ENCODE results near the gene KCNH2.

KCNH2 gene

DNA sequence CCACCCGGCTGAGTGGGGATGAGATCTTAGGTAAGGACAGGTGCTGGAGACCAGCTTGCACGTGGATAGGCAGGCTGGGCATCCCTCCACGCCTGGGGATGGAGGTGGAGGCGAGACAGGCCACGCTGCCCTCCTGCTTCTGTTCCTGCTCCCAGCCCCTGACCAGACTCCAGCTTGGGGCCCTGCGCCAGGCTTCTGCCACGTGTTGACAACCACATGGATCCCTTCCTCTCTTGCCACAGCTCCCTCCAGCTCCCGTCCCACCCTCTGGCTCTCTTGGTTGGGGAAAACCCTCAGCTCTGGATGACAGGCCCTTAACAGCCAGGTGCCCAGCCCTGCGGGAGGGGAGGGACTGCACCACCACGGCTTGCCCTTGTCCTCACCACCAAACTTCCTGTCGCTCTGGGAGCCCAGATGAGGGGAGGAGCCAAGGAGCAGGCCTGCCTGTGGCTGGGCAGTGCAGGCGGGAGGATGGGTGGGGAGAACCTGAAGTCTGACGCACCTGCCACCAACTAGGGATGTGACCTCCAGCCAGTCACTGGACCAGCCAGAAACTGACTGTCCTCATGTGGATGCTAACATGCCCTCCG lies 36.0 kb downstream of the KCNH2 start:
- Histone ChIP-seq H3K27ac (ENCODE audit: low read depth, low read length) (peak overlapping the region; percentile 54), H3K9ac (ENCODE audit: low read length) (no peak overlapping the region), H3K4me3 (ENCODE audit: low read length) (no peak overlapping the region), H3K36me3 (ENCODE audit: control insufficient read depth, insufficient read depth, low read length) (no peaks in the 10 kb centered on the region), H3K4me1 (ENCODE audit: control insufficient read depth, insufficient read depth, low read length) (peaks cover 33% of the 10 kb centered on the region), H3K27me3 (ENCODE audit: control insufficient read depth, insufficient read depth, low read length) (no peaks in the 10 kb centered on the region)

DNA sequence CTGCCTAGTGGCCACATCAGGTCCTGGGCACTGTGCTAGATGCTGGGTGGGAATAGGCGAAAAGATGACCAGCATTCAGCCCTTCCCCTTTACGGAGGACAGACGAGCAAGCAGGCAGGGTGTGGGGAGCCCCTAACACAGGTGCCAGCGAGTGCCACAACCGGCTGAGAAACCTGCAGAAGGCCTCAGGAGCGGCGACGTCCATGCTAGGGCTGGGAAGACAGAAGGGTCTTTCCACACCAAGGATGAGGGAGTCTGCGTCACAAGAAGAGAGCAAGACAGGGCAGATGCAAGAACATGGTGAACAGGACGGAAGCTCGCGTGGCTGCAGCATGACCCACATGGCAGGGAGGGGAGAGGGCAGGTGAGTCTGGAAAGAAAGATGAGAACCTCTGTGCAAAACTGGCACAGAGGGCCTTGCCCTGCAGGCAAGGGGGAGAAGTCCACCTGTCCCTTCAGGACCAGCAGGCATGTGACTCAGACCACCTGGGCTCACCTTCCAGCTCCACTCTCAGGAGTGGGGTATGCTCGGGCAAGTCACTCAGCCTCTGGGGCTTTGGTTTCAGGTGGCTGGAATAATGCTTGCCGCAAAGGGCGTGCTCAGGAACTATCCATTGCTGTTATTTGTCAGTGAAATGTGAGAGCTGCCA lies 36.6 kb downstream of the KCNH2 start:
- no peaks in the 10 kb centered on the region for H3K27me3 ChIP-seq (ENCODE audit: control insufficient read depth, insufficient read depth, low read length)
- H3K9ac ChIP-seq (ENCODE audit: low read length): no peak overlapping the region
- no peaks in the 10 kb centered on the region for H3K36me3 ChIP-seq (ENCODE audit: control insufficient read depth, insufficient read depth, low read length)
- no peak overlapping the region for H3K4me3 ChIP-seq (ENCODE audit: low read length)
- H3K4me1 ChIP-seq (ENCODE audit: control insufficient read depth, insufficient read depth, low read length): peaks cover 31% of the 10 kb centered on the region
- peak overlapping the region; percentile 54 for H3K27ac ChIP-seq (ENCODE audit: low read depth, low read length)

DNA sequence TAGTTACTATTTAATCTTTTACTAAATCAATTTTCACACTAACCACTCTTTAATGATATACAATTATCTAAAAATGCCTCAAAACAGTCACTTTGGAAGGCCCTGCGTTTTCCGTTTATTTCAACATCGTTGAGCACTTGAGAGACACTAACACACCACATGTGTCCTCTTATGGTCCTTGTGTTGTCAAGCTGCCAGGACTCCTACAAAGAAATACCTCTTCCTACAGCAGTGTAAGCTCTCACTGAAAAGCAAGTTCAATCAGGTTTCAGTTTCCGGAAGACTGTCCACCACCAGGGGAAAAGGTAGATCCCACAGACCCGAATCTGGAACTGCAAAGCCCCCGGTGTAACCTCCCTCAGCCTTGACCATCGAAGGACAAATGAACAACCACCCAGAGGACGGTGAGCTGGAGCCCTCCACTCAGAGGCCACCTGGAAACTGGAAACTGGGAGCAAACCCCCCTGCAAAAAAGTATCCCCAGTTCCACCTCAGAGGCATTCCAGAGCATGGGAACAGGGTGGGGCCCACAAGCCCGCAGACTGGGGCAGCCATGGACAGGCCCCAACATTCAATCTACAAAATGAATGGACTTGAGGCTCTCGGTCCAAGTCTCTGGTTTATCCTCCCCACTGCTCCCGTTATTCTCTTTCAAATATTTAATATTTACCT lies 37.6 kb downstream of the KCNH2 start:
- no peaks in the 10 kb centered on the region for H3K27me3 ChIP-seq (ENCODE audit: control insufficient read depth, insufficient read depth, low read length)
- H3K4me3 ChIP-seq (ENCODE audit: low read length): no peak overlapping the region
- no peak overlapping the region for H3K27ac ChIP-seq (ENCODE audit: low read depth, low read length)
- no peak overlapping the region for H3K9ac ChIP-seq (ENCODE audit: low read length)
- peaks cover 24% of the 10 kb centered on the region for H3K4me1 ChIP-seq (ENCODE audit: control insufficient read depth, insufficient read depth, low read length)
- H3K36me3 ChIP-seq (ENCODE audit: control insufficient read depth, insufficient read depth, low read length): no peaks in the 10 kb centered on the region

DNA sequence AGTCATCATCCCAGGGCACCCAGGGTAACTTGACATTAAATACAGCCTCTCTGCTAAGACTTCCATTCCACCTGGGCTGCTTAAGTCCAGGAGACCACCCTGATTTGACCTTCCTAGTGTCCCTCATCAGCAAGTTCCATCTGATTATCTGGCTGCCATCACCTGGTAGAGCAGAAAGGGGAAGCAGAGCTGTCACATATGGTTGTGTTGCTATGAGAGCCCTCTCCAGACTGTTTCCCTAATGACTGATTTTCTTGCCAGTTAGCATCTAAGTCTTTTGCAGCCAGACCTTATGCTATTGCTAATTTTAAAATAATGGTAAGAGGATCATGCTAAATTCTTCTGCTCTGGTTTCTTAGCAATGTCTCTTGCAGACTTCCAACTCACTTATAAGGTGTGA lies 38.7 kb downstream of the KCNH2 start:
- Histone ChIP-seq H3K4me3 (ENCODE audit: low read length) (no peak overlapping the region), H3K4me1 (ENCODE audit: control insufficient read depth, insufficient read depth, low read length) (peaks cover 17% of the 10 kb centered on the region), H3K36me3 (ENCODE audit: control insufficient read depth, insufficient read depth, low read length) (no peaks in the 10 kb centered on the region), H3K27me3 (ENCODE audit: control insufficient read depth, insufficient read depth, low read length) (no peaks in the 10 kb centered on the region), H3K9ac (ENCODE audit: low read length) (no peak overlapping the region), H3K27ac (ENCODE audit: low read depth, low read length) (no peak overlapping the region)

DNA sequence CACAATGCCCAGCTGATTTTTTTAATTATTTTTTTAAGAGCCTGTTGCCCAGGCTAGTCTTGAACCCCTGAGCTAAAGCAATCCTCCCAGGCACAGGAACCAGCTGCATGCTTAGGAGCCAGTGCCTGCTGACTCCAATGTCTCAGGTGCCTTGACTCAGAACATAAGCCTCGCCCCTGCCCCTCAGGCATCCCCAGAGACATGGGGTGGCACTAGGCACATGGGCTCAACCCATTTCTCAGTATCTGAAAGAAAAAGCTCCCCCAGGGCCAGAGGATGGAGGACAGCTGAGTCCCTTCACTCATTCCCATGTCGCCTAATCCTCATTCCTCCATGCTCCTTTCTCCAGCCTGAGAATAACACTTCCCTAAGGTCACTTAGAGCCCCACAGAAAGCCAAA lies 39.1 kb downstream of the KCNH2 start:
- Histone ChIP-seq H3K36me3 (ENCODE audit: control insufficient read depth, insufficient read depth, low read length) (no peaks in the 10 kb centered on the region), H3K9ac (ENCODE audit: low read length) (no peak overlapping the region)

DNA sequence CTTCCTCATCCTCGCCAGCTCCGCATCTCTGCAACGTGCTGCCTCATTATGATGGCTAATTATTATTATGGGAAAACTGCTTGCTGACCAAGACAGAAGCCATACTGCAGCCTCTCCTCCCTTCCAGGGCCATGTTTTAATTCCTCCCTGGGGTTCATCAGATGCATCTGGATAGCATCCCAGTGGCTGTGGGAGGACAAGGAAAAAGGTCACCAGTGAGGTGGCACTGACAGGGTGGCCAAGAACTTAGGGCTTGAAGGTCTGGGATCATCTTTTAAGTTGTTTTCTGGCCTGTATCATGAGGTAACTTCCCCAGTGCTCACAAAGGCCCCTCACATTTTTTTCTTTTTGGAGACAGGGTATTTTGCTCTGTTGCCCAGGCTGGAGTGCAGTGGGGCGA lies 39.6 kb downstream of the KCNH2 start:
- Histone ChIP-seq H3K27me3 (ENCODE audit: control insufficient read depth, insufficient read depth, low read length) (no peaks in the 10 kb centered on the region), H3K27ac (ENCODE audit: low read depth, low read length) (peak overlapping the region; percentile 17), H3K36me3 (ENCODE audit: control insufficient read depth, insufficient read depth, low read length) (no peaks in the 10 kb centered on the region), H3K4me1 (ENCODE audit: control insufficient read depth, insufficient read depth, low read length) (peaks cover 17% of the 10 kb centered on the region), H3K4me3 (ENCODE audit: low read length) (no peak overlapping the region), H3K9ac (ENCODE audit: low read length) (no peak overlapping the region)

More for the DNA sequence above, 39.1 kb downstream of the KCNH2 start:
- Histone ChIP-seq H3K27ac (ENCODE audit: low read depth, low read length) (no peak overlapping the region), H3K27me3 (ENCODE audit: control insufficient read depth, insufficient read depth, low read length) (no peaks in the 10 kb centered on the region), H3K4me1 (ENCODE audit: control insufficient read depth, insufficient read depth, low read length) (peaks cover 17% of the 10 kb centered on the region), H3K4me3 (ENCODE audit: low read length) (no peak overlapping the region)

DNA sequence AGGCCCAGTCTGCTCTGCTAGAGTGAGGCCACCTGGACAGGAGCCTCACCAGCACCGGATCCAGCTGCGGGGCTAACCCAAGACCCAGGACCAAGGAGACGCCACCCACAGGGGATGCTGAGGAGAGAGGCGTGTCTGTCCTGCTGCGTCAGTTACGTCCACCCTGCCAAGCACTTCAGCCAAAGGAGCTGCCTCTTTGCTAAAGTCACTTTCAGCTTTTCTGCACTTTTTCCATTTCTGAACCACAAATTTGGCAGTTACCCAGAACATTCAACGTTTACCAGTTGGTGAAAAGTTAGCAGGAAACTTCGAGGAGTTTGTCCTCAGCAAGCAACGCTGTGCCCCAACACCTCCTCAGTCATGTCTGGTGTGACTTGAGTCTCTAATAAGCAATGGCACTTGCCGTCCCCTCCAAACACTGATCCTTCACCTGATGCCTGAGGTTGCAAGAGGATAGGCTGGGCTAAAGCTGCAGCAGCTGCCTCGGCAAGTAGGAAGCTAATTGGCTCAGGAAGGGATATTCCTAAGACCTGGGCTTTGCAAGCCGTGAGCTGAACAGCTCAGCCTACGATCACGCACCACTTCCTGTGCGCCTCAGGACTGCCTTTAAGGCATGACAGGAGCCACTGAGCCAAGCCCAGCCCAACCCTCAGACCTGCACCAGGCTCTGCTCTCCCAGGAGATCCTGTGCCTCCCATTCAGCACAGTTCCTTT lies 40.1 kb downstream of the KCNH2 start:
- Histone ChIP-seq H3K36me3 (ENCODE audit: control insufficient read depth, insufficient read depth, low read length) (no peaks in the 10 kb centered on the region), H3K9ac (ENCODE audit: low read length) (no peak overlapping the region), H3K4me3 (ENCODE audit: low read length) (no peak overlapping the region)

DNA sequence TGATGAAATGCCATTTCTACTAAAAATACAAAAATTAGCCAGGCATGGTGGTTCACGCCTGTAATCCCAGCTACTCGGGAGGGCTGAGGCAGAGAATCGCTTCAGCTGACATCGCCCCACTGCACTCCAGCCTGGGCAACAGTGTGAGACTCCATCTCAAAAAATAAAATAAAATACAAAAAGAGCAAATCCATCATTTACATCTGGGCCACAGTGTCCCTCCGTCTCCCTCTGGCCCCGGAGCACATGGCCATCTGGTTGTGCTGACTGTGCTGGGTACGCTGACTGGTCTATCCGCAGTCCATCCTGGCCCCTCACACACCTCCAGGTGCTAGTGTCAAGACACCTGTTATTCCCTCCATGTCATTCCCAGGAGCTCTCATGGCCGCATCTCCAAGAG lies 42.1 kb downstream of the KCNH2 start:
- Histone ChIP-seq H3K9ac (ENCODE audit: low read length) (no peak overlapping the region), H3K27ac (ENCODE audit: low read depth, low read length) (no peak overlapping the region), H3K27me3 (ENCODE audit: control insufficient read depth, insufficient read depth, low read length) (no peaks in the 10 kb centered on the region)

More for the DNA sequence above, 40.1 kb downstream of the KCNH2 start:
- H3K4me1 ChIP-seq (ENCODE audit: control insufficient read depth, insufficient read depth, low read length): peaks cover 17% of the 10 kb centered on the region
- no peaks in the 10 kb centered on the region for H3K27me3 ChIP-seq (ENCODE audit: control insufficient read depth, insufficient read depth, low read length)
- H3K27ac ChIP-seq (ENCODE audit: low read depth, low read length): peak overlapping the region; percentile 17

DNA sequence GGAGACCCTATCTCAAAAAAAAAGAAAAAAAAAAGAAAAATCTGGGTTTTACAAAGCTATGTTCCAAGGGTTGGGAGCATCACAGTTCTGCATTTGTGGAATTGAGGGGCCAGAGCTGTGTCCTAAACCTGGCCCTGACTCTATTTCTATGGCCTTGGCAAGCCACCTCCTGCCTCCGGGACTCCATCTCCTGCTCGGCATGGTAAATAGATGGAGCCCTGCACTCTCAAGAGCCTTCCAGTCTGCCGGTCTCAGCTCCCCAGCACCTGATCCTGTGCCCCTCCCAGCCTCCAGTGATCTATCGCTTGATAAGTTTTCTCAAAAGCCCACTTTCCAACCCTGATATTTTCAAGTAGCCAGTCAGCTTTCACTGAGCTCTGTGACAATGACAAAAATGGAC lies 43.0 kb downstream of the KCNH2 start:
- Histone ChIP-seq H3K27me3 (ENCODE audit: control insufficient read depth, insufficient read depth, low read length) (no peaks in the 10 kb centered on the region), H3K36me3 (ENCODE audit: control insufficient read depth, insufficient read depth, low read length) (no peaks in the 10 kb centered on the region), H3K4me3 (ENCODE audit: low read length) (no peak overlapping the region), H3K4me1 (ENCODE audit: control insufficient read depth, insufficient read depth, low read length) (peaks cover 8% of the 10 kb centered on the region), H3K27ac (ENCODE audit: low read depth, low read length) (no peak overlapping the region), H3K9ac (ENCODE audit: low read length) (no peak overlapping the region)

More for the DNA sequence above, 42.1 kb downstream of the KCNH2 start:
- peaks cover 8% of the 10 kb centered on the region for H3K4me1 ChIP-seq (ENCODE audit: control insufficient read depth, insufficient read depth, low read length)
- H3K36me3 ChIP-seq (ENCODE audit: control insufficient read depth, insufficient read depth, low read length): no peaks in the 10 kb centered on the region
- no peak overlapping the region for H3K4me3 ChIP-seq (ENCODE audit: low read length)

DNA sequence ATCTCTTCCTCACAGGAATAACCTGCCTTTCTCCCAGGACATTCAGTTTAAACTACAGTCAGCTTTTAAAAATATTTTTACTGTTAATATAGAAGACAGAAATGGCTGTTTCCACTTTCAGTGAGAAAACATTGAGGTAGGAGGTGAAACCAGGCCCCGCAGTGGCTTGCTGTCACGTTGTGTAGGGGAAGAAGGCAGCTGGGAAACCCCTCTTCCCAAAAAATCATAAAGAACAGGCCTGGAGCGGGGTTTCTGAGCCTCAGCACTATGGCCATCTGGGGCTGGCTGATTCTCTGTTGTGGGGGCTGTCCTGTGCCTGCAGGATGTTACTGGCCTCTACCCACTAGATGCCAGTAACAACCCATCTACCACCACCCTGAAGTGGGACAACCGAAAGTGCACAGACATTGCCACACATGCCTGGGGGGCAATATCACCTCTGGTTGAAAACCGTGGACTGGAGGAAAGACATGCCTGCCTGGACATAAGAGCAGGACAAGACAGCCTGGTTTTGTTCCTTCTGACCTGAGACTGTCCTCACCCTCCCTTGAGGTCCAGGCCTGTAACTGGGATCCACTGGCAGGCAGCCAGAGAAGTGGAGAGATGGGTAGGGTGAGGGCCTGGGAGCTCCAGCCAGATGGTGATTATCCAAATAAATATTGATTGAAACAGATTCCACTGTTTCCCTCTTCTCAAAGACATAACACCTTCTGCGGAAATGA lies 43.9 kb downstream of the KCNH2 start:
- Histone ChIP-seq H3K4me1 (ENCODE audit: control insufficient read depth, insufficient read depth, low read length) (peaks cover 8% of the 10 kb centered on the region), H3K9ac (ENCODE audit: low read length) (no peak overlapping the region), H3K36me3 (ENCODE audit: control insufficient read depth, insufficient read depth, low read length) (no peaks in the 10 kb centered on the region), H3K4me3 (ENCODE audit: low read length) (no peak overlapping the region), H3K27ac (ENCODE audit: low read depth, low read length) (no peak overlapping the region), H3K27me3 (ENCODE audit: control insufficient read depth, insufficient read depth, low read length) (no peaks in the 10 kb centered on the region)

DNA sequence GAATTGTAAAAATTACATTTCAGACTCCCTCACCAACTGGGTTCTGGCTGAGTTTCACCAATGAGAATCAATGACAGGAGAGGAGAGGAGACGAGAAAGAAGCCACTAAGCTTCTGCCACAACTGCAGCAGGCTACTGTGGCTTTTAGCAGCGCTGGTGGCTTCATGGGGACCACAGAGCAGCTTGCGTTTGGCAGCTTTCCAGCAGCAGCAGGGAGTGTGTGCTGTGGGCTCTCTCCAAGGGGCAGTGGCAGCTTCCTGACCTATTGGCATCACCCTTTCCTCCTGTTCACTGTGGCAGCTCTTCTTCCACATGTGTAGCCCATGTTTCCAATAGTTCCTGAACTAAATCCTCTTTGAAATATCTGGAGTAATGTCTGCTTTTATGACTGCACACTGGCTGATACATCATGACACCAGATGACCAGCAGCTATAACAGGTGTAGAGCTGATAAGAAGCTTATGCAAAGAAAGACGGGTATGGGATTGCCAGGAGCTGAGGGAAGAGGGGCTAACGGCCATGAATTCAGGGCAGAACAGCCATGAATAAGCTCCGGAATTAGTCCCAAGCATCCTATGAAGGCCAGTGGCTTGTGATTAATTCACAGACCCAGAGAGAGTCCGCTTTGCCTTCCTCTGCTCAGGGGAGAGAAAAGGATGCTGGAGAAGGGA lies 46.8 kb downstream of the KCNH2 start:
- H3K9ac ChIP-seq (ENCODE audit: low read length): no peak overlapping the region
- no peak overlapping the region for H3K27ac ChIP-seq (ENCODE audit: low read depth, low read length)
- H3K4me3 ChIP-seq (ENCODE audit: low read length): no peak overlapping the region
- H3K36me3 ChIP-seq (ENCODE audit: control insufficient read depth, insufficient read depth, low read length): no peaks in the 10 kb centered on the region
- no peaks in the 10 kb centered on the region for H3K4me1 ChIP-seq (ENCODE audit: control insufficient read depth, insufficient read depth, low read length)
- no peaks in the 10 kb centered on the region for H3K27me3 ChIP-seq (ENCODE audit: control insufficient read depth, insufficient read depth, low read length)
